ENCODE results near the gene MAOA. TPM values are rescaled to one million over a fixed set of nuclear protein-coding genes. Genes with fewer than 3 reads are reported as not detected.
A peak's percentile ranks its signal among the peaks of the same experiment; 100 is the strongest.
"Not testable (repeated sequence)": the region's sequence is repeated elsewhere in the genome, so short reads cannot be mapped to it uniquely, and the experiment has no call there.

MAOA gene
- 1 to 10 TPM in 5 of 12 donors, under 1 TPM in 6, not detected in 1; 0.34 to 7.3 (median 0.92) TPM for polyA plus RNA-seq (ENCODE audit: insufficient read length in 12 of 12)
- long read RNA-seq, donor 1, full-length matches to known transcripts: 19 of 25 reads
- long read RNA-seq, donor 1, partial matches to known transcripts: 6 of 25 reads
- long read RNA-seq, donor 1, other reads (novel, unspliced or antisense): 0 of 25 reads
- long read RNA-seq, donor 2: 0 reads
- long read RNA-seq, donor 3: 0 reads
- long read RNA-seq, donor 4: 0 reads
- long read RNA-seq, donor 5, full-length matches to known transcripts: 1 of 1 reads
- long read RNA-seq, donor 5, partial matches to known transcripts: 0 of 1 reads
- long read RNA-seq, donor 5, other reads (novel, unspliced or antisense): 0 of 1 reads
- long read RNA-seq, donor 6: 0 reads
- long read RNA-seq, donor 7: 0 reads
- long read RNA-seq, donor 8: 0 reads
- long read RNA-seq, donor 9, full-length matches to known transcripts: 1 of 1 reads
- long read RNA-seq, donor 9, partial matches to known transcripts: 0 of 1 reads
- long read RNA-seq, donor 9, other reads (novel, unspliced or antisense): 0 of 1 reads
- long read RNA-seq, donor 10: 0 reads
- long read RNA-seq, donor 11: 0 reads

- no peak for DNase-seq
Observed at GRCh38 chrX:43656005-43656494, at the start of gene MAOA. Gene MAOA (plus strand): TSS chrX:43656299. CDS start chrX:43656342, 43 bp downstream.

- no peak for DNase-seq
Observed at GRCh38 chrX:43612400-43612799, 43.7 kb upstream of the MAOA start.

GRCh38 chrX:43615660-43616059, 40.4 kb upstream of the MAOA start:
- DNase-seq: no peak

GRCh38 chrX:43618366-43619205, 37.5 kb upstream of the MAOA start:
- no peak for DNase-seq

GRCh38 chrX:43619861-43620260, 36.2 kb upstream of the MAOA start:
- DNase-seq: not testable (repeated sequence)

- DNase-seq: no peak
Observed at GRCh38 chrX:43627147-43627546, 29.0 kb upstream of the MAOA start.

GRCh38 chrX:43627669-43628068, 28.4 kb upstream of the MAOA start:
- no peak for DNase-seq

- DNase-seq: no peak
Observed at GRCh38 chrX:43629229-43629628, 26.9 kb upstream of the MAOA start.

GRCh38 chrX:43631841-43632240, 24.3 kb upstream of the MAOA start:
- DNase-seq: no peak

- DNase-seq: no peak
Observed at GRCh38 chrX:43633081-43633480, 23.0 kb upstream of the MAOA start.

- DNase-seq: no peak
Observed at GRCh38 chrX:43633757-43634156, 22.3 kb upstream of the MAOA start.

GRCh38 chrX:43640482-43640881, 15.6 kb upstream of the MAOA start:
- no peak for DNase-seq

- no peak for DNase-seq
Observed at GRCh38 chrX:43641691-43642090, 14.4 kb upstream of the MAOA start.

GRCh38 chrX:43643201-43643600, 12.9 kb upstream of the MAOA start:
- no peak for DNase-seq

GRCh38 chrX:43643662-43644061, 12.4 kb upstream of the MAOA start:
- no peak for DNase-seq

GRCh38 chrX:43644124-43644701, 11.9 kb upstream of the MAOA start:
- no peak for DNase-seq

- DNase-seq: no peak
Observed at GRCh38 chrX:43646800-43647199, 9.3 kb upstream of the MAOA start.

- peak; percentile 88 for DNase-seq
Observed at GRCh38 chrX:43654431-43655150, 1.5 kb upstream of the MAOA start.

- no peak for DNase-seq
Observed at GRCh38 chrX:43655151-43656004, 721 bp upstream of the MAOA start.

GRCh38 chrX:43657671-43658070, 1.6 kb downstream of the MAOA start:
- no peak for DNase-seq

Measured in muscle of arm (tissue), 14 donors.